H1 (cell line): ENCODE measurements around the gene DTNB. TPM values are rescaled to one million over a fixed set of nuclear protein-coding genes. Genes with fewer than 3 reads are reported as not detected.

ENCODE experiments used
- CTCF ChIA-PET: fragments of 300-600 bp; sonication (Branson Sonifier 250); formaldehyde crosslinking; loops from one replicate; lab custom pipeline; 2021; ENCODE audit not compliant: partially characterized antibody; lab: Charles Lee
- POLR2A ChIA-PET: fragments of 300-600 bp; sonication (Branson Sonifier 250); formaldehyde crosslinking; loops from one replicate; lab custom pipeline; 2021; ENCODE audit warnings: inconsistent platforms; ENCODE audit not compliant: partially characterized antibody; lab: Charles Lee
- DNase-seq, 2 experiments: peaks; one replicate each; pipeline versions ENCODE4 v3.0.0 to v3.0.0-alpha.2; 2010 to 2022; ENCODE audit warnings: low spot score in 2 of 2, low read depth in 1 of 2, mixed read lengths in 1 of 2
- FAIRE-seq: peaks from 2 replicates; lab custom pipeline; 2011; peaks lifted over from hg19 to GRCh38; lab: Jason Lieb, UNC
- H2AFZ ChIP-seq: 2 replicates; pipeline ENCODE4 v1.8.1; 2012; ENCODE audit warnings: low read length, inconsistent platforms
- H2AK5ac ChIP-seq: 2 replicates; pipeline ENCODE4 v1.6.1; 2013; ENCODE audit warnings: low read depth, low read length
- H2BK120ac ChIP-seq: replicated peaks from 2 replicates; pipeline ENCODE3; 2013; ENCODE audit warnings: low read depth, low read length, inconsistent platforms
- H2BK12ac ChIP-seq: 2 replicates; pipeline ENCODE4 v1.6.1; 2013; ENCODE audit warnings: low read depth, low read length
- H2BK15ac ChIP-seq: 2 replicates; pipeline ENCODE4 v1.6.1; 2013; ENCODE audit warnings: low read length
- H2BK20ac ChIP-seq: 2 replicates; pipeline ENCODE4 v1.6.1; 2013; ENCODE audit warnings: low read length
- H2BK5ac ChIP-seq: 2 replicates; pipeline ENCODE4 v1.6.1; 2013; ENCODE audit warnings: low read depth, low read length
- H3K14ac ChIP-seq: 2 replicates; pipeline ENCODE4 v1.6.1; 2013; ENCODE audit warnings: inconsistent platforms; ENCODE audit not compliant: insufficient read length
- H3K18ac ChIP-seq: 2 replicates; pipeline ENCODE4 v1.6.1; 2013; ENCODE audit warnings: low read length; ENCODE audit errors: extremely low read depth
- H3K23ac ChIP-seq: 2 replicates; pipeline ENCODE4 v1.6.1; 2013; ENCODE audit warnings: inconsistent platforms; ENCODE audit not compliant: insufficient read length
- H3K23me2 ChIP-seq: 2 replicates; pipeline ENCODE4 v1.6.1; 2013; ENCODE audit warnings: low read depth, low read length
- H3K27ac ChIP-seq: 2 replicates; pipeline ENCODE4 v1.6.1; 2011; ENCODE audit warnings: low read depth, low read length, inconsistent platforms
- H3K27me3 ChIP-seq, 4 experiments: replicated peaks in 1 of 4; 1 replicate in 1 of 4; 2 replicates in 3 of 4; pipeline versions ENCODE4 v1.6.1 to v1.8.1; 2011 to 2013; ENCODE audit warnings: low read length in 3 of 4, mild to moderate bottlenecking in 3 of 4, inconsistent platforms in 2 of 4, mixed read lengths in 2 of 4, moderate library complexity in 1 of 4; ENCODE audit not compliant: control insufficient read depth in 3 of 4, insufficient read depth in 3 of 4; ENCODE audit errors: extremely low read depth in 1 of 4
- H3K36me3 ChIP-seq, 4 experiments: 2 replicates each; pipeline versions ENCODE4 v1.6.1 to v1.8.1; 2011 to 2013; ENCODE audit warnings: mild to moderate bottlenecking in 4 of 4, low read length in 3 of 4, moderate library complexity in 2 of 4, control low read depth in 1 of 4, inconsistent platforms in 1 of 4; ENCODE audit not compliant: insufficient read depth in 4 of 4, control insufficient read depth in 2 of 4
- H3K4ac ChIP-seq: replicated peaks from 2 replicates; pipeline ENCODE3; 2013; ENCODE audit warnings: low read length, low read depth, mixed read lengths, inconsistent platforms; ENCODE audit not compliant: insufficient read length
- H3K4me1 ChIP-seq, 4 experiments: replicated peaks in 1 of 4; 1 replicate in 1 of 4; 2 replicates in 3 of 4; pipeline versions ENCODE4 v1.6.1 to v1.8.1; 2011 to 2013; ENCODE audit warnings: low read length in 3 of 4, inconsistent platforms in 2 of 4, mixed read lengths in 1 of 4; ENCODE audit not compliant: insufficient read depth in 4 of 4, control insufficient read depth in 3 of 4
- H3K4me2 ChIP-seq, 2 experiments: 2 replicates each; pipeline versions ENCODE4 v1.6.1 to v1.8.1; 2011 to 2013; ENCODE audit warnings: low read depth in 2 of 2, low read length in 2 of 2, control low read depth in 1 of 2, inconsistent platforms in 1 of 2, mild to moderate bottlenecking in 1 of 2; ENCODE audit not compliant: insufficient read depth in 1 of 2
- H3K4me3 ChIP-seq, 4 experiments: fragments of 200-600, 300-600 bp in 1 of 4; sonication (generic), shearing (Covaris generic), sonication (Bioruptor Twin) in 1 of 4; 2 replicates each; pipeline versions ENCODE4 v1.5.1 to v1.8.1; 2011 to 2016; ENCODE audit warnings: low read length in 4 of 4, low read depth in 3 of 4, control low read depth in 2 of 4, inconsistent platforms in 2 of 4, mild to moderate bottlenecking in 2 of 4, mixed read lengths in 1 of 4, moderate library complexity in 1 of 4; ENCODE audit not compliant: insufficient read depth in 2 of 4; ENCODE audit errors: extremely low read depth in 1 of 4
- H3K56ac ChIP-seq: replicated peaks from 2 replicates; pipeline ENCODE3; 2013; ENCODE audit warnings: low read depth, mild to moderate bottlenecking, mixed read lengths, low read length, inconsistent platforms; ENCODE audit not compliant: insufficient read length
- H3K79me1 ChIP-seq: 2 replicates; pipeline ENCODE4 v1.6.1; 2013; ENCODE audit warnings: low read depth, low read length, control low read depth
- H3K79me2 ChIP-seq, 2 experiments: 2 replicates each; pipeline versions ENCODE4 v1.6.1 to v1.8.1; 2012 to 2013; ENCODE audit warnings: low read length in 2 of 2, mild to moderate bottlenecking in 2 of 2, inconsistent platforms in 1 of 2; ENCODE audit not compliant: insufficient read depth in 2 of 2, control insufficient read depth in 1 of 2
- H3K9ac ChIP-seq, 4 experiments: replicated peaks in 1 of 4; 1 replicate in 1 of 4; 2 replicates in 3 of 4; pipeline versions ENCODE4 v1.6.1 to v1.8.1; 2011 to 2013; ENCODE audit warnings: low read depth in 3 of 4, low read length in 3 of 4, control low read depth in 2 of 4, mild to moderate bottlenecking in 2 of 4, moderate library complexity in 2 of 4, inconsistent platforms in 1 of 4; ENCODE audit errors: extremely low read depth in 1 of 4
- H3K9me3 ChIP-seq, 2 experiments: 2 replicates each; pipeline versions ENCODE4 v1.6.1 to v1.8.1; 2012 to 2013; ENCODE audit warnings: mild to moderate bottlenecking in 2 of 2, moderate library complexity in 2 of 2, control low read depth in 1 of 2, inconsistent platforms in 1 of 2, low read depth in 1 of 2, low read length in 1 of 2, mixed read lengths in 1 of 2; ENCODE audit not compliant: insufficient read depth in 2 of 2
- H4K20me1 ChIP-seq, 2 experiments: replicated peaks in 1 of 2; 2 replicates each; pipeline versions ENCODE3 to v1.8.1; 2011 to 2013; ENCODE audit warnings: inconsistent platforms in 2 of 2, low read length in 2 of 2, mild to moderate bottlenecking in 1 of 2; ENCODE audit not compliant: insufficient read depth in 2 of 2, control insufficient read depth in 1 of 2
- H4K5ac ChIP-seq: 2 replicates; pipeline ENCODE4 v1.6.1; 2013; ENCODE audit warnings: low read length, low read depth, mixed read lengths, inconsistent platforms; ENCODE audit not compliant: insufficient read length
- H4K8ac ChIP-seq: 2 replicates; pipeline ENCODE4 v1.8.0; 2013; ENCODE audit warnings: mild to moderate bottlenecking, moderate library complexity, low read length, inconsistent platforms; ENCODE audit not compliant: insufficient read depth; ENCODE audit errors: extremely low read depth
- H4K91ac ChIP-seq: replicated peaks from 2 replicates; pipeline ENCODE3; 2013; ENCODE audit warnings: low read length, mixed read lengths, inconsistent platforms; ENCODE audit not compliant: insufficient read length
- WGBS, 2 experiments: shearing (Covaris generic) in 1 of 2; methylation state at CpG; one replicate each; pipeline versions ENCODE4 v1.1.6 to v1.1.7; 2013 to 2015; ENCODE audit warnings: low lambda C conversion rate in 2 of 2, mixed read lengths in 2 of 2, inconsistent platforms in 1 of 2, low coverage in 1 of 2, missing lambda C conversion rate in 1 of 2; ENCODE audit not compliant: insufficient replicate concordance in 2 of 2, insufficient coverage in 1 of 2, insufficient read length in 1 of 2; ENCODE audit errors: extremely low coverage in 1 of 2, missing lambda C conversion rate in 1 of 2; 5-methylcytosine and 5-hydroxymethylcytosine counted together
- polyA plus RNA-seq, 7 experiments: library from polyadenylated mRNA; depleted of rRNA in 3 of 7; stranded (reverse) in 5 of 7; unstranded in 2 of 7; fragments of >200 nt in 5 of 7; fragments of 200-250 nt in 2 of 7; gene quantifications; 1 replicate in 5 of 7; 2 replicates in 1 of 7; 4 replicates in 1 of 7; pipeline versions ENCODE4 v1.2.1 to v1.2.3, GENCODE V29; 2011 to 2013; ENCODE audit warnings: missing spikeins in 2 of 7, mixed read lengths in 2 of 7
- total RNA-seq: library from RNA; stranded (reverse); fragmentation: NEBNext Ultra II Directional; extraction: Animal tissue kit (Norgen Biotek cat#: 25700); gene quantifications from 2 replicates; pipeline ENCODE4 v1.2.1, GENCODE V29; 2021

The DTNB gene
- total and polyA plus RNA-seq, 2 of the 8 experiments (the other 6 are each of a cell fraction or from before 2014, with no cell fraction given) = 39.6 to 49.5 TPM

DNA sequence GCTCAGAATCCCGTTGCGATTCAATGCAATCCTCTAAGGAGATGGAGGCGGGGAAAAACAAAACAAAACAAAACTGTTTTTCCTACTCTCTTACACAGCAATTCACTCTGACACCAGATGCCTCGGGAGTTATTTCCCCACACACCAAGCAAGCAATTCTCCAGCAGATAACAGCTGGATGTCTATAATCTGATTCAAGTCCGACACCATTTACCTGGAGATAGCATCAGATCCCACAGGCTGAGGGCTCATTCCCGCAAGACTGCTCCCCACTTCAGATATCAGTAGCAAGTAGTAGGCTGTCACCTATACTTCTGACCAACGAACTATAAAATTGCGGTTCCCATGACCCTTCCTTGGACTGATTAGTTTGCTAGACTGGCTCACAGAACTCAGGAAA is 58.7 kb downstream of the DTNB start:
- Histone ChIP-seq H2BK12ac (no peak overlapping the region), H3K23ac (no peak overlapping the region), H4K5ac (no peak overlapping the region), H4K8ac (no peak overlapping the region), H2BK120ac (no peak overlapping the region), H3K4me1 (peaks cover 3 to 10% (median 5%) of the 10 kb centered on the region in 4 experiments; a peak in 4 of 7 replicates), H3K4me2 (peak overlapping the region in 1 of 2 experiments; percentile 25; a peak in 2 of 4 replicates), H3K9ac (no peak overlapping the region), H4K20me1 (no peaks in the 10 kb centered on the region), H2BK15ac (no peak overlapping the region), H3K27me3 (no peaks in the 10 kb centered on the region), H3K18ac (no peak overlapping the region), H3K79me1 (no peaks in the 10 kb centered on the region), H4K91ac (no peak overlapping the region), H2AK5ac (no peak overlapping the region), H2BK20ac (no peak overlapping the region), H3K27ac (no peak overlapping the region), H3K79me2 (peaks cover 0 to 10% of the 10 kb centered on the region in 2 experiments; a peak in 3 of 4 replicates), H2AFZ (no peak overlapping the region), H3K4ac (no peak overlapping the region), H3K14ac (no peak overlapping the region), H3K23me2 (no peaks in the 10 kb centered on the region), H2BK5ac (no peak overlapping the region), H3K4me3 (no peak overlapping the region), H3K36me3 (no peaks in the 10 kb centered on the region; a peak in 1 of 8 replicates), H3K56ac (no peak overlapping the region), H3K9me3 (no peaks in the 10 kb centered on the region)
- DNase-seq = no peak
- ChIA-PET CTCF (interaction anchor here (0.6 to 1.5 kb wide), 5 partner anchors 8 to 100 kb away, joined by 3 to 7 read pairs (median 3); no protein-coding TSS in a partner anchor), POLR2A (no interaction called here)
- FAIRE-seq = peak; percentile 36
- WGBS, 2 experiments = 86% methylated on average over 8 of the region's 8 CpGs; no CpG with 5 or more reads in 1 of the 2 experiments
